COLO668 (cell line): ENCODE measurements around the gene ZNF391.
"Not testable (repeated sequence)": the region's sequence is repeated elsewhere in the genome, so short reads cannot be mapped to it uniquely, and the experiment has no call there.

ENCODE experiments used
- DNase-seq: peaks from one replicate; lab custom pipeline; 2025; ENCODE audit not compliant: unreplicated experiment; lab: John Stamatoyannopoulos, UW

ZNF391 gene

DNA sequence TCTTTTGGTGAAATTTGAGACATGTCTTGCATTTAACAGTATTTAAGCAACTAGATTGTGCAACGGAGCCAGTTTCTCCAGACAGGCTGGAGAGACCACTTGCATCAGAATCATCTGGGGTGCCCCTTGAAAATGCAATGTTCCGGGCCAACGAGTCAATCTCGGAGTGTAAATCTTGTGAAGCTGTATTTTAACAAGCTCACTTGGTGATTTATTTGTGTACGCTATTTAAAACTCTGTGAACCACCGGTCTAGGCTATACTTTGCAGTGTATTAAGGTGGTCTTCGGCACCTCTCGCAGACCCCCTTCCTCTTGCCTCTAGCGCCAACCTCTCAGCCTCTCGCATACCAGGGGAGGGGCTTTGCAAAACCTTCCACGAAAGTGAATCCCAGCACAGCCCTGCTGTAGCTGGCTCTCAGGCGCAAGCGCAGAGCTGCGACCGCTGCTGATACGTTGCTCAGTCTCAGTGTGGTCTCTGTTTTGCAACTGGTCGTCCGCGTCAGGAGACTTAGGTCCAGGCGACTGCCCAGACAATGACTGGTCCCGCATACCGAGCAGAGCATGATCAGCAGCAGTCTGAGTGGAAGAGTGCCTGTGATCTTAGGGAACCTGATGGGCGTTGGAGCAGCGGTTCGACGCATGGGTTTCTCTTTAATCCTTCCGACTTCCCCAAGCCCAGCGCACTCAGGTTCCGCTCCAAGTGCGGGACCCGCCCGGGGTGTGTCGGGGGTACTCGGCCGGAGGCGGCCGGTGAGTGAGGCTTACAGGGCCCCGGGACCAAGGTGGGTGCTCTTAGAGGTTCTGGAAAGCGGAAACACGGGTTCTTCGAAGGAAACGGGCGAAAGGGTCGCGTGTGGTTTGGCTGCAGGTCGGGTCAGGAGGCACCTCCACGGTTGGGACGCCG lies at the start of gene ZNF391:
Gene ZNF391, plus strand, starts transcription at position 467 of the 905 bp plus-strand sequence. CDS start 11,612 bp downstream, outside the sequence.
- DNase-seq = peak; percentile 60

GRCh38 chr6:27352850-27353249 lies 35.7 kb upstream of the ZNF391 start:
- no peak for DNase-seq

- DNase-seq = no peak
Observed at GRCh38 chr6:27358786-27359185, 29.8 kb upstream of the ZNF391 start.

- DNase-seq = no peak
Observed at GRCh38 chr6:27359231-27359630, 29.3 kb upstream of the ZNF391 start.

DNA sequence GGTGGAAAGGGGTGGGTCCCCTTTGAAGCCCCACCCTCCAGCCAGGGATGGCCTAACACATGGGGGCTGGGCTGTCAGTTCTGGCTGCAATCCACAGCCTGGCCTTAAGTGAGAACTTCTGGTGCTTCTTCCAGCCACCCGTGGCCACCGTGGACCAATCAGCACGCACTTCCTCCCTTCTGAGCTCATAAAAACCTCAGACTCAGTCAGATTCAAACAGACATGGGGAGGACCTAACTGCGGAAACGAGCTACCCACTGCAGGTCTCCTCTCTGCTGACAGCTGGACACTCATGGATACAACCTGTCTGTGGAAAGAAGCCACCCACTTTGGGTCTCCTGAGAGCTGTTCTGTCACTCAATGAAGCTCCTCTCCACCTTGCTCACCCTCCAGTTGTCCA lies 20.4 kb upstream of the ZNF391 start:
- no peak for DNase-seq

GRCh38 chr6:27370391-27370790 lies 18.2 kb upstream of the ZNF391 start:
- DNase-seq = no peak

- peak; percentile 37 for DNase-seq
Observed at GRCh38 chr6:27374824-27375612, 13.5 kb upstream of the ZNF391 start.

DNA sequence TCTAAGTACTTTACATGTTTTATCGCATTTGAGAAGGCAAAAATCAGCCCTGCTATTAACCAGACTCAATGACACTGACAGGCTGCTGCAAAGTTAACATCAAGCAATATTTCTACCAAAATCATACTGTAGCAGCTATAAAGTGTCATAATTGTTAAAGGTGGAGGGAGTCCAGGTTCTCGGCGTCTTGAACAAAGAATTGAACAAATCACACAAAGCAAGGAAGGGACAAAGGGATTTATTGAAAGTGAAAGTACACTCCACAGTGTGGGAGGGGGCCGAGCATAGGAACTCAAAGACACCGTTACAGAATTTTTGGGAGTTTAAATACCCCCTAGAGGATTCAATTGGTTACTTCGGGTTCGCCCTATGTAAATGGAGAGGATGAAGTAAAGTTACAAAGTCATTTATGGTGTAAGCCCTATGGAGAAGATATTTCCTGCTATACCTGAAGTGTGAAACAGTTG lies 12.9 kb upstream of the ZNF391 start:
- DNase-seq = no peak

DNA sequence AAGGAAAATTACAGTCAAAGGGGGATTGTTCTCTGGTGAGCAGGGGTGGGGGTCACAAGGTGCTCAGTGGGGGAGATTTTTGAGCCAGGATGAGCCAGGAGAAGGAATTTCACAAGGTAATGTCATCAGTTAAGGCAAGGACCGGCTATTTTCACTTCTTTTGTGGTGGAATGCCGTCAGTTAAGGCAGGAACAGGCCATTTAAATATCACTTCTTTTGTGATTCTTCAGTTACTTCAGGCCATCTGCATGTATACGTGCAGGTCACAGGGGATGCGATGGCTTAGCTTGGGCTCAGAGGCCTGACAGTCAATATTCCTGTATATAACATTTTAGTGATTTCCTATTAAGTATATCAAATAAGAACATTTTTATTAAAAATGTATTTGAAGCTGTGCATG lies 10.2 kb upstream of the ZNF391 start:
- not testable (repeated sequence) for DNase-seq

- DNase-seq = not testable (repeated sequence)
Observed at GRCh38 chr6:27381001-27381400, 7.6 kb upstream of the ZNF391 start.

GRCh38 chr6:27383011-27383410 lies 5.5 kb upstream of the ZNF391 start:
- no peak for DNase-seq

DNA sequence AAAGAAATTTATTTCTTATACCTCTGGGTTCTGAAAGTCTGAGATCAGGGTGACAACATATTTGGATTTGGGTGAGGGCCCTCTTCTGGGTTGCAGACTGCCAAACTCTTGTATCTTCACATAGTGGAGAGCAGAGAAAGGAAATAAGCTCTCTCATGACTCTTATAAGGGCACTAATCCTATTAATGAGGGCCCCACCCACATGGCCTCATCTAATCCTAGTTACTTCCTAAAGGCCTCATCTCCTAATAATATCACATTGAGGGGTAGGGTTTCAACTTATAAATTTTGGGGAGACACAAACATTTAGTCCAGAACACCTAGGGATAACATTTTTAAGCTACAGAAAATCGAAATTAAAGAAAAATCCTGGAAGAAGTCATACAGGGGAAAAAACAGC lies 5.1 kb upstream of the ZNF391 start:
- DNase-seq = no peak

DNA sequence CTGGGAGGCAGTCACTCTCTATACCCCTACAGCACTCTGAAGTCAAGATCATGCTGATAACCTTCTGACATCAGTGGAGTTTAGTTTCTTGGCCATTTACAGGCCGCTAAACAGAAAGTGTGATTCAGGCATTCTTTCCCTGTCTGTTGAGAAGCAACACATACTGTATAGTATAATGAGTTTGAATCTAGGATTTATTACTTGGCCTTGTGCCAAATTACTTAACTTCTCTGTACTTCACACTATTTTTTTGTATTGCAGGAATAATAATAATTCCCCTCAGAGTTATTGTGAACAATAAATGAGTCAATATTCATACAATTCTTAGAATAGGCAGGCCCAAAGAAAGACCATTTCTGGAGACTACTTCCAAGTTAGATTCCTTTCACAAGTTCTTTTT lies 4.1 kb downstream of the ZNF391 start:
- DNase-seq = no peak

DNA sequence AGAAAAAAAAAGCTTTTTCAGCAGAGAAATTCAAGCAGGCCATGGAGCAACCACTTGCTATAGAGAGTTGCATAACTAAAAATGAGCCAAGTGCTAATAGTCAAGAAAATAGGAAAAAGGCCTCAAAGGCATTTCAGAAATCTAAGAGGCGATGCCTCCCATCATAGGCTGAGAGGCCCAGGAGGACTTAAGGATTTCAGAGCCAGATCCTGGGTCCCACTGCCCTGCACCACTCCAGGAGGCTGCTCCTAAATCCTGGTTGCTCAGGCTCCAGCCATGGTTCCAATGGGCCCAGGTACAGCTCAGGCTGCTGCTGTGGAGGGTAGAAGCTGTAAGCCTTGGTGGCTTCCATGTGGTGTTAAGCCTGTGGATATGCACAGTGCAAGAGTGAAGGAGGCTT lies 5.5 kb downstream of the ZNF391 start:
- DNase-seq = no peak

- DNase-seq = no peak
Observed at GRCh38 chr6:27400877-27401642, 12.5 kb downstream of the ZNF391 start.

DNA sequence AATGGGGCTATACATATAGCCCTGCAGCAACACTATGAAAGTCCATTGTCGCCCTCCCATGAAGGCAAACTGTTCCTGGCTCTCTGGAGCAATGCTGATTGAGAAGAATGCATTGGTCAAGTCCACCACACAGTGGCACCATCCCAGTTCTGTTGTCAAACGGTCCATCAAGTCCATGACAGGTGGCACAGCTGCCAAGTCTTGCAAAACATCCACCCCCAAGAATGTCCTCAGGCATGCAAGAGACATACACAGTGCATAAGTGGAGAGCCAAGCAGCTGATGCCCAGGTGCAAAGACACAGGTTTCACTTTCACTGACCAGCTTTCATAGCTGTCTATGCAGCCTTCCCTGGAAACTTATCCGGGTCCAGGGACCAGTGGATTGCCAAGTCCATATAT lies 17.5 kb downstream of the ZNF391 start:
- no peak for DNase-seq

- DNase-seq = no peak
Observed at GRCh38 chr6:27407153-27407814, 18.7 kb downstream of the ZNF391 start.

DNA sequence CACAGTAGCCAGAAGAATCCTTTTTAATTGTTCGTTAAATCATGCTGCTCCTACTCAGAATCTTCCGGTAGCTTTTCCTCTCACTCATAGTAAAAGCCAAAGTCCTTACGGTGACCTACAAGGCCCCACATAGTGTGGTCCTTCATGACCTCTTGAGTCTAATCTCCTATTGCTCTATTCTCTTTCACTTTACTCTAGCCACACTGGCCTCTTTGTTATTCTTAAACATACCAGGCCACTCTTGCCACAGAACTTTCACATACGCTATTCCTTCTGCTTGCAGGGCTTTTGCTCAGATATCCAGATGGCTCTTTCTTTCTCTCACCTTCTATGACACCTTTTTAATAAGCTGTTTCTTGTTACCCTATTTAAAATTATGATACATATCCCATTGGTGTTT lies 25.7 kb downstream of the ZNF391 start:
- DNase-seq = no peak

DNA sequence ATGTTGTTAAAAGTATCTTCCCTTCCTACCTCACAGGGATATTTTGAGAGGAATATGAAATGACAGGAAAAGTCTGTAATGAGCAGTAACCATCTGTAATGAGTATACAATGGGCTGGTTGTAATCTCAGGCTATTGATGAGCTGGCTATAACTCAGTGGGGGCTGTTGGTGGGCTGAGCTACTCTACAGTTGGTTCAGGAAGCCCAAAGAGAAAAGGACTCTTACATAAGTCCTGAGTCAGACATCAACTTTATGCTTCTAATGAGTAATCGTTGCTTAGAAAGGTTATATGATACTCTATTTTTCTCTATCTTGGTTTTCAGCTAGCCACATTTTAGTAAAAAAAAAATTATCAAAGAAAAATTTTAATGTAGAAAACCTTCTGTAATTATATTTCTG lies 26.4 kb downstream of the ZNF391 start:
- no peak for DNase-seq

GRCh38 chr6:27415898-27416297 lies 27.3 kb downstream of the ZNF391 start:
- DNase-seq = no peak

GRCh38 chr6:27419363-27419762 lies 30.8 kb downstream of the ZNF391 start:
- DNase-seq = no peak
